ENCODE data around the gene DVL1. TPM values are rescaled to one million over a fixed set of nuclear protein-coding genes. Genes with fewer than 3 reads are reported as not detected.

The DVL1 gene
- polyA plus RNA-seq, 1 experiment = 8.9 TPM

- no peaks in the 10 kb centered on the region for H3K27me3 ChIP-seq (ENCODE audit: control insufficient read depth, insufficient read depth, low read length)
- no peak overlapping the region for H3K4me3 ChIP-seq (ENCODE audit: low read depth, low read length)
- H3K27ac ChIP-seq (ENCODE audit: low read depth, low read length) = no peak overlapping the region
- ChIA-PET POLR2A (interaction anchor here (0.5 kb wide), 1 partner anchor 168 kb away, joined by 3 read pairs; no protein-coding TSS in a partner anchor), CTCF (interaction anchor here (0.9 to 1.6 kb wide), 3 partner anchors 9 to 36 kb away, joined by 3 to 5 read pairs (median 4); no protein-coding TSS in a partner anchor)
- DNase-seq (ENCODE audit: low read depth, low spot score) = no peak
- peaks cover 12% of the 10 kb centered on the region; the same call in 1 of the 2 replicates for H3K9me3 ChIP-seq (ENCODE audit: control insufficient read depth, insufficient read depth, low read length)
- no peak for TF ChIP-seq CTCF (IDR thresholded peaks at IDR 0.05; ENCODE audit: low read depth, low read length)
Observed at GRCh38 chr1:1335283-1335682, 13.9 kb downstream of the DVL1 start.

DNA sequence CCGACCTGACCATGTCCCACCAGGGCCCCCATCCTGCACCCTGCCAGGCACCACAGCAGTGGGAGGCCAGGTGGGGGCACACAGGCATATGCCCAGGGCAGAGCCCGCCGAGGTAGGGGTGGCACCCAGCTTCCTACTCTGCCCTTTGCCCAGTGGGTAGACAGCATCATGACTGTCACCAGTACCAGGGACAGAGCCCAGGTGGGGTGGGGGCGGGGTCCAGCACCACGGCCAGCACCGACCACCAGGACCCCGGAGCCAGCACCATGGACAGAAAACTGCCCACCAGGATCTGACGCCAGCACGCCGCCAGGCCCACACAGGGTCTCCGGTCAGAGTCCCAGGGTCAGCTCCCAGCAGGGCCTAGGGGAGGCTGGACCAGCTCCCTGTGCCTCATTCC lies 14.4 kb downstream of the DVL1 start:
- POLR2A ChIA-PET = interaction anchor here (0.6 kb wide), 1 partner anchor 49 kb away, joined by 3 read pairs; no protein-coding TSS in a partner anchor

GRCh38 chr1:1333551-1334241 lies 15.5 kb downstream of the DVL1 start:
- ChIA-PET CTCF (no interaction called here), POLR2A (no interaction called here)
- Histone ChIP-seq H3K27me3 (ENCODE audit: control insufficient read depth, insufficient read depth, low read length) (no peaks in the 10 kb centered on the region), H3K4me3 (ENCODE audit: low read depth, low read length) (no peak overlapping the region), H3K9me3 (ENCODE audit: control insufficient read depth, insufficient read depth, low read length) (peaks cover 21% of the 10 kb centered on the region; the same call in 1 of the 2 replicates), H3K27ac (ENCODE audit: low read depth, low read length) (no peak overlapping the region)
- DNase-seq (ENCODE audit: low read depth, low spot score) = no peak
- no peak for TF ChIP-seq CTCF (IDR thresholded peaks at IDR 0.05; ENCODE audit: low read depth, low read length)

More for the DNA sequence above, 14.4 kb downstream of the DVL1 start:
- CTCF ChIA-PET = interaction anchor here (0.9 to 1.5 kb wide), 2 partner anchors 14 to 37 kb away, joined by 3 to 4 read pairs; no protein-coding TSS in a partner anchor
- no peaks in the 10 kb centered on the region for H3K27me3 ChIP-seq (ENCODE audit: control insufficient read depth, insufficient read depth, low read length)
- no peak for TF ChIP-seq CTCF (IDR thresholded peaks at IDR 0.05; ENCODE audit: low read depth, low read length)
- H3K4me3 ChIP-seq (ENCODE audit: low read depth, low read length) = no peak overlapping the region
- peaks cover 16% of the 10 kb centered on the region; the same call in 1 of the 2 replicates for H3K9me3 ChIP-seq (ENCODE audit: control insufficient read depth, insufficient read depth, low read length)
- DNase-seq (ENCODE audit: low read depth, low spot score) = no peak
- H3K27ac ChIP-seq (ENCODE audit: low read depth, low read length) = no peak overlapping the region

DNA sequence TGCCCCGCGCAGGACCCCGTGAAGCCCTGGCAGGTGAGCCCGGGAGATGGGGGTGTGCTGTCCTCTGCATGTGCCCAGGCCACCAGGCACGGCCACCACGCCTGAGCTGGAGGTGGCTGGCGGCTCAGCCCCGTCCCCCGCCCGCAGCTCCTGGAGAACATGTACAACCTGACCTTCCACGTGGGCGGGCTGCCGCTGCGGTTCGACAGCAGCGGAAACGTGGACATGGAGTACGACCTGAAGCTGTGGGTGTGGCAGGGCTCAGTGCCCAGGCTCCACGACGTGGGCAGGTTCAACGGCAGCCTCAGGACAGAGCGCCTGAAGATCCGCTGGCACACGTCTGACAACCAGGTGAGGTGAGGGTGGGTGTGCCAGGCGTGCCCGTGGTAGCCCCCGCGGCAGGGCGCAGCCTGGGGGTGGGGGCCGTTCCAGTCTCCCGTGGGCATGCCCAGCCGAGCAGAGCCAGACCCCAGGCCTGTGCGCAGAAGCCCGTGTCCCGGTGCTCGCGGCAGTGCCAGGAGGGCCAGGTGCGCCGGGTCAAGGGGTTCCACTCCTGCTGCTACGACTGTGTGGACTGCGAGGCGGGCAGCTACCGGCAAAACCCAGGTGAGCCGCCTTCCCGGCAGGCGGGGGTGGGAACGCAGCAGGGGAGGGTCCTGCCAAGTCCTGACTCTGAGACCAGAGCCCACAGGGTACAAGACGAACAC lies 16.3 kb downstream of the DVL1 start:
- CTCF ChIA-PET = no interaction called here
- POLR2A ChIA-PET = no interaction called here
- no peaks in the 10 kb centered on the region for H3K27me3 ChIP-seq (ENCODE audit: control insufficient read depth, insufficient read depth, low read length)

More for the DNA sequence above, 16.3 kb downstream of the DVL1 start:
- DNase-seq (ENCODE audit: low read depth, low spot score) = no peak
- Histone ChIP-seq H3K9me3 (ENCODE audit: control insufficient read depth, insufficient read depth, low read length) (peaks cover 20% of the 10 kb centered on the region; the same call in 1 of the 2 replicates), H3K27ac (ENCODE audit: low read depth, low read length) (no peak overlapping the region), H3K4me3 (ENCODE audit: low read depth, low read length) (no peak overlapping the region)
- TF ChIP-seq CTCF (IDR thresholded peaks at IDR 0.05; ENCODE audit: low read depth, low read length) = no peak

Measured in AG04450 (cell line).